Effector memory CD4-positive, alpha-beta T cell (primary cell): ENCODE measurements around the gene GUCA1A.

Experiments
- DNase-seq, 3 donors: peaks; one replicate each; pipeline ENCODE4 v3.0.0-alpha.2; 2020
- H3K27ac ChIP-seq: 2 replicates; pipeline ENCODE4 v1.7.0; 2013; ENCODE audit warnings: mild to moderate bottlenecking, low read length, moderate library complexity; ENCODE audit not compliant: insufficient read depth, poor library complexity, severe bottlenecking
- H3K27me3 ChIP-seq: replicated peaks from 2 replicates; pipeline ENCODE4 v1.7.0; 2013; ENCODE audit warnings: mild to moderate bottlenecking, low read length; ENCODE audit not compliant: insufficient read depth, control insufficient read depth, poor library complexity, severe bottlenecking
- H3K36me3 ChIP-seq: 2 replicates; pipeline ENCODE4 v1.7.0; 2013; ENCODE audit warnings: mild to moderate bottlenecking, low read length, moderate library complexity; ENCODE audit not compliant: control insufficient read depth, insufficient read depth
- H3K4me1 ChIP-seq: 2 replicates; pipeline ENCODE4 v1.7.0; 2013; ENCODE audit warnings: low read length, mild to moderate bottlenecking; ENCODE audit not compliant: control insufficient read depth, insufficient read depth, poor library complexity, severe bottlenecking
- H3K4me3 ChIP-seq: 2 replicates; pipeline ENCODE4 v1.7.0; 2013; ENCODE audit warnings: low read length, low read depth, mild to moderate bottlenecking; ENCODE audit not compliant: insufficient read depth, poor library complexity, severe bottlenecking
- H3K9me3 ChIP-seq: 2 replicates; pipeline ENCODE4 v1.7.0; 2013; ENCODE audit warnings: mild to moderate bottlenecking, low read length, moderate library complexity; ENCODE audit not compliant: control insufficient read depth
- total RNA-seq, 3 donors: gene quantifications; one replicate each; lab custom pipeline; 2026; lab: John Stamatoyannopoulos, UW

GUCA1A gene
- 0 reads per million in 3 donors for total RNA-seq

GRCh38 chr6:42173101-42173500, at the start of gene GUCA1A:
GUCA1A (plus strand) TSS chr6:42173364; CDS start chr6:42173614, 250 bp downstream.
- H3K4me1 ChIP-seq, result no peaks in the 10 kb centered on the region
- H3K9me3 ChIP-seq, result no peaks in the 10 kb centered on the region
- no peak for DNase-seq
- no peaks in the 10 kb centered on the region for H3K27me3 ChIP-seq
- H3K36me3 ChIP-seq, result no peaks in the 10 kb centered on the region
- H3K27ac ChIP-seq, result no peak within 1 kb of the TSS
- H3K4me3 ChIP-seq, result no peak within 1 kb of the TSS

GRCh38 chr6:42123379-42124103, 49.6 kb upstream of the GUCA1A start:
- Histone ChIP-seq H3K9me3 (no peaks in the 10 kb centered on the region), H3K27ac (no peak overlapping the region), H3K4me1 (no peaks in the 10 kb centered on the region), H3K27me3 (no peaks in the 10 kb centered on the region), H3K4me3 (no peak overlapping the region), H3K36me3 (no peaks in the 10 kb centered on the region)
- no peak for DNase-seq

GRCh38 chr6:42124223-42124836, 48.8 kb upstream of the GUCA1A start:
- Histone ChIP-seq H3K4me3 (no peak overlapping the region), H3K27me3 (no peaks in the 10 kb centered on the region), H3K27ac (no peak overlapping the region)

GRCh38 chr6:42125231-42125630, 47.9 kb upstream of the GUCA1A start:
- DNase-seq, result no peak
- no peak overlapping the region for H3K27ac ChIP-seq

More at GRCh38 chr6:42124223-42124836, 48.8 kb upstream of the GUCA1A start:
- no peaks in the 10 kb centered on the region for H3K9me3 ChIP-seq
- no peak for DNase-seq
- no peaks in the 10 kb centered on the region for H3K4me1 ChIP-seq
- no peaks in the 10 kb centered on the region for H3K36me3 ChIP-seq

GRCh38 chr6:42125663-42126062, 47.5 kb upstream of the GUCA1A start:
- Histone ChIP-seq H3K27ac (no peak overlapping the region), H3K4me1 (no peaks in the 10 kb centered on the region), H3K27me3 (no peaks in the 10 kb centered on the region), H3K9me3 (no peaks in the 10 kb centered on the region), H3K36me3 (no peaks in the 10 kb centered on the region), H3K4me3 (no peak overlapping the region)
- no peak for DNase-seq

More at GRCh38 chr6:42125231-42125630, 47.9 kb upstream of the GUCA1A start:
- H3K4me1 ChIP-seq, result no peaks in the 10 kb centered on the region
- H3K4me3 ChIP-seq, result no peak overlapping the region
- no peaks in the 10 kb centered on the region for H3K9me3 ChIP-seq
- no peaks in the 10 kb centered on the region for H3K36me3 ChIP-seq
- no peaks in the 10 kb centered on the region for H3K27me3 ChIP-seq

GRCh38 chr6:42128460-42129359, 44.5 kb upstream of the GUCA1A start:
- Histone ChIP-seq H3K9me3 (no peaks in the 10 kb centered on the region), H3K4me1 (no peaks in the 10 kb centered on the region), H3K27ac (no peak overlapping the region), H3K4me3 (no peak overlapping the region), H3K27me3 (no peaks in the 10 kb centered on the region), H3K36me3 (no peaks in the 10 kb centered on the region)
- DNase-seq, result no peak

- Histone ChIP-seq H3K9me3 (no peaks in the 10 kb centered on the region), H3K4me1 (no peaks in the 10 kb centered on the region), H3K27ac (no peak overlapping the region), H3K4me3 (no peak overlapping the region), H3K27me3 (no peaks in the 10 kb centered on the region), H3K36me3 (no peaks in the 10 kb centered on the region)
- DNase-seq, result no peak
Observed at GRCh38 chr6:42129360-42129676, 43.8 kb upstream of the GUCA1A start.

GRCh38 chr6:42131531-42131930, 41.6 kb upstream of the GUCA1A start:
- Histone ChIP-seq H3K4me3 (no peak overlapping the region), H3K36me3 (no peaks in the 10 kb centered on the region), H3K27me3 (no peaks in the 10 kb centered on the region), H3K9me3 (no peaks in the 10 kb centered on the region), H3K27ac (no peak overlapping the region), H3K4me1 (no peaks in the 10 kb centered on the region)
- no peak for DNase-seq

GRCh38 chr6:42133926-42134325, 39.2 kb upstream of the GUCA1A start:
- Histone ChIP-seq H3K9me3 (no peaks in the 10 kb centered on the region), H3K4me3 (no peak overlapping the region), H3K4me1 (no peaks in the 10 kb centered on the region), H3K27me3 (no peaks in the 10 kb centered on the region), H3K27ac (no peak overlapping the region), H3K36me3 (no peaks in the 10 kb centered on the region)
- DNase-seq, result no peak

- H3K27me3 ChIP-seq, result no peaks in the 10 kb centered on the region
- no peak for DNase-seq
- no peak overlapping the region for H3K27ac ChIP-seq
- H3K36me3 ChIP-seq, result no peaks in the 10 kb centered on the region
- no peak overlapping the region for H3K4me3 ChIP-seq
- no peaks in the 10 kb centered on the region for H3K9me3 ChIP-seq
- no peaks in the 10 kb centered on the region for H3K4me1 ChIP-seq
Observed at GRCh38 chr6:42135161-42135560, 38.0 kb upstream of the GUCA1A start.
